GM18526 (cell line): ENCODE data around the gene WRAP73.

ENCODE experiments used
- POLR2A ChIP-seq: IDR thresholded peaks from 3 replicates; pipeline ENCODE4 v1.6.1; 2011; ENCODE audit not compliant: insufficient read length; ENCODE audit errors: extremely low read depth

WRAP73 gene

DNA sequence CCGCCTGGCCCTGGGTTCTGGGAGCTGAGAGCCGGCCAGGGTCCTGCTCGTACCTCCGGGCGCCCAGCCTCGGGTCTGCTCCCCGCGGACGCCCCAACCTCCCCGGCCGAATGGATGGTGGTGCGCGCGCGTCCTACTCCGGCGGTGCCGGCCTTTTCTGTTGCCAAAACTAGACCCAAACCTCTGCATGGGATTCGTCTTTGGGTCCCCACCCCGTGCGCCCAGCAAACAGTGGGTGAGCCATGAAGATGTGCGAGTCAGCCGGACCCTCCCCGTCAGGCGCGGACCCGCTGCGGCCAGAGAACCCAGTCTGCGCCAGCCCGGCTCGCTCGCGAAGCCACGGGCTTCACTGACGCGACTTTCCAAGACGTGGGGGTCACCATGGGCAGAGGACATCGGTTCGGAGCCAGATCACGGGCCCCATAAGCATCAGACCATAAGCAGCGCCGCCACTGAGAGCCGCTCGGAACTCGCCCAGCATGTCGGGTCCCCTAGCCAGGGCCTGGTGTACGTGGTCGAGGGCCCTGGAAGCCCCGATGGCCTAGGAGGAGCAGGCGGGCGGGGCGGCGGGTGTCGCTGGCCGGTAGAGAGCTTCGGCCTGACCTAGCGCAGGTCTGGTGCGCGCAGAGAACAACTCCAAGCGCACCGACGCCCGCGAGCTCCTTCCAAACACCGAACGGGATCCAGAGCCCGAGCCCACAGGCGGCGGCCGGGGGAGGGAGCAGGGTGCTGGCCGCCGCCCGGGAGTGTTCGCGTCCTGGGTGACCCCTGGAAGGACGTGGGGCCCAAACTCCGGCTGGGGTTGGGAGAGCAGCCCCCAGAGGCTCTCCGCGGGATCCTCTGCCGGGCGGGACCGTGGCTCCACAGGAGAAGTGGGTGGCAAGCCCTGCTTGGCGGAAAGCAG is 1.4 kb upstream of the WRAP73 start:
- TF ChIP-seq POLR2A: no peak

DNA sequence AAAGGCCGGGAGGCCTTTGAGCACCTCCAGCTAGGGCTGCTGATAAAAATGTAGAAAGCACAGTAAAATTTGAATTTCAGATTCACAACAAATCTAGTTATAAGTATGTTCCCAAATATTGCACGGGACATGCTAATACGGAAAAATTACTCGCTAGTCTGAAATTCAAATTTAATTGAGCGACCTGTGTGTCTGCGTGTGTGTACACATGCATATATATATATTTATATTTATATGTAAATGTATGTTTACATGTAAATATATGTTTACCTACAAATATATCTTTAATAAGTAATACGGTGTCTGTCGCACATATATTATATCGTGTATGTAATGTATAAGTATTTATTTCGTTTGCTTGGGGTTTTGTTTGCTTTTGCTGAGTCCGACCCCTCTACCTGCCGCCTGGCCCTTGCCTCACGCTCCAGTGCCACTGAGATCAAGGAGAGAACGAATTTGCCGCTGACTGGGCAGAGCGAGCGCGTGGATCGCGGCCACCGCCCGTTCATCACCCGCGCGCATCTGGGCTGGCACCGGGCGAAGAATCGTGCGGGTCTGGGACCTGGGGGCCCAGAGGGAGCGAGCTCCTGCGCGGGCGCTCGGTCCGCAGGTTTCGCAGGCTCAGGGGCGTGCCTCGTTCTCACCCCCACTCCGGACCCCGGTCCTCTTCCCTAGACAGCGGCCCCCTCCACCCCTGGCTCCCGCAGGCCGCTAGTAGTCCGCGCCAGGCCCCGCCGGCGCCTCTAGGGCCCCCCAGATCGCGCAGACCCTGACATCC is 534 bp upstream of the WRAP73 start:
- TF ChIP-seq POLR2A: no peak

DNA sequence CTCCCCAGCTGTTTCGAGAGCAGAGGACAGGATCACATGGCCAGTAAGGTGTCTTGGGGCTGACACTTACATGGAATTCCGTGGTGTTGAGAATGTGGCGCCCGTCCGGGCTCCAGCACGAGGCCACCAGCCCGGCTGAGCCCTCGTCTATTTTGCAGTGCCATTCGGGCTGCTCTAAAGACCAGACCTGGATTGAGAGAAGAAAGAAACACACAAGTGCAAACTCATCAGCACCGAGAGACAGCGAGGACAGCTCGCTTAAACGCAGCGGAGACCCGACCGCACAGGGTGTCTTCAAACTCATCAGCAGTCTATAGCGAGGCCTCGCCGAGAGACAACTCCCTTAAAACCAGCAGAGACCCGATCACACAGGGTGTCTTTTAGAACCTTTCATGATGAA is 3.3 kb downstream of the WRAP73 start:
- TF ChIP-seq POLR2A: no peak

DNA sequence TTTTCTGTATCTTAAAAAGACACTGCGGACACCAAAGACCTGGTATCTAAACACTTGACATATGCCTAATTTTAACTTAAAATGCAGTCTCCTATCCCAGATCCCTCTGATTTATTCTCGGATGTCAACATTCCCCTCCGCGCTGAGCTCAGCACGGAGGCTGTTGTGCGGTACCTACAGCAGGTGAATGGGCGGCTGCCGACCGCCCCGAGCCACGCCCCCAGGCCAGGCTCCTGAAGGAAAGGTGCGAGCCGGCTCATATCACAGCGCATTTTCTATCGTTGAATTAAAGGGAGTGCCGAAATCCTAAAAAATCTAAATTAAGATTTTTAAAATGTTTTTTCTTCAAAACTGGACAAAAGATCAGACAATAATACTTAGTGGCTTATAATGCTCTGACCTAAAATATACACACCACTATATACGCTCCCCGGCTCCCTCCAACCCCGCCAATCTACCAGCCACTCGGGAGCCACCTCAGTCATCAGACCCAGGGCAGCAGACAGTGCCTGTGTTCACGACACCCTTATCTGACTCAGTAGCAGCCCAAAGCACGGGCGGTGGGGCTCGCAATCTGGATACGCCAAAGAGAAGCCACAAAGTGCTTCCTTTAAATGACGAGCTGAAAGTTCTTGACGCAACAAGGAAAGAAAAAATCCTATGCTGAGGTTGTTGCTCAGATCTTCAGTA is 4.1 kb downstream of the WRAP73 start:
- no peak for TF ChIP-seq POLR2A

DNA sequence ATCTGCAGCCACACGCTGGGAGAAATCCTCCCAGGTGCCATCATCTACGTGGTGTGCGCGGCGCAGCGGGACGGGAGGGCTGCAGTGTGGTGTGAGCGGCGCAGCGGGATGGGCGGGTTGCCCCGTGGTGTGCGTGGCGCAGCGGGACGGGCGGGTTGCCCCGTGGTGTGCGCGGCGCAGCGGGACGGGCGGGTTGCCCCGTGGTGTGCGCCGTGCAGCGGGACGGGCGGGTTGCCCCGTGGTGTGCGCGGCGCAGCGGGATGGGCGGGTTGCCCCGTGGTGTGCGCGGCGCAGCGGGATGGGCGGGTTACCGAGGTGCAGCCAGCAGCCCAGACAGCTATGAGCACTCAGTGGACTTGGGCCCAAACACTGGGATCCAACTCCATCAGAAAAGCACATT is 4.7 kb downstream of the WRAP73 start:
- no peak for TF ChIP-seq POLR2A

DNA sequence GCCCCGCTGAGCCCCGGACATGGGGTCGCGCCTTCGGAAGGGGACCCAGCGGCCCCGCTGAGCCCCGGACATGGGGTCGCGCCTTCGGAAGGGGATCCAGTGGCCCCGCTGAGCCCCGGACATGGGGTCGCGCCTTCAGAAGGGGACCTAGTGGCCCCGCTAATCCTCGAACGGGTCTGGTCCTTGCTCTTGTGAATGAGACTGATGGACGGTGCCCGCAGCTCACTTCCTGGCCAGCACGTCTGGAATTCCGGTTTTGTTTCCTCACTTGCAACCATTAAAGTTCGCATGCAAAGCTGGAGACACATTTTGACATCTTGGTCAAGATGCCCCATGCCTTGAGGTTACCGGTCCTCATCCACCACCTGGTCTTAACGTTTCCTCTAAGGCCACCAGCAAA is 5.6 kb downstream of the WRAP73 start:
- TF ChIP-seq POLR2A: no peak

DNA sequence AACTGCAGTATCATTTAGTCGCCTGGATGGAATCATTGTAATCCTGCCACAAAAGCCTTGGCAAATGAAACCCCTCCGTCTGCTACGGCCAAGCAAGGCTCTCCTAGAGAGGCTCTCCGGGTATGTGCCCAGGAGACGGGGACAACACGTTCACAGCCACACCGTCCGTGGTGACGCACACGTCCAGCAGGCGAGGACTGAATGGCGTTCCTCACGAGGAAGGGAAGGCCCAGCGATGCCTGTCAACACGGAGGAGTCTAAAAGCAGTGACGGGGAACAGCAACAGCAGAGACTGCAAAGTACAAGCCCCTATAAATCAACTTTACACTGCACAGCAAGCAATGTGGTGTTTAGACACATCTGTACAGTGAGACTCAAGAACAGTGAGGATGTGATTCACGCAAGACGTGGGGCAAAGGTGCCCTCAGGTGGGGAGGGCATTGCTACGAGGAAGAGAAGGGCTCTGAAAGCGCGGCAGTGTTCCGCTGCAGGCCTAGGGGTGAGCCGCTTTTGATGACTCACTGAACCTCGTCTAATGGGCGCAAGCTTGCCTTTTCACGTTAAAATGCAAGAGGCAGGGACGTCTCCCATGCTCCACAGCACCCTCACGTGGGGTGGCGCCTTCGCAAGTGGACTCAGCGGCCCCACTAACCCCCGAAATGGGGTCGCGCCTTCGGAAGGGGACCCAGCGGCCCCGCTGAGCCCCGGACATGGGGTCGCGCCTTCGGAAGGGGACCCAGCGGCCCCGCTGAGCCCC is 6.8 kb downstream of the WRAP73 start:
- no peak for TF ChIP-seq POLR2A

DNA sequence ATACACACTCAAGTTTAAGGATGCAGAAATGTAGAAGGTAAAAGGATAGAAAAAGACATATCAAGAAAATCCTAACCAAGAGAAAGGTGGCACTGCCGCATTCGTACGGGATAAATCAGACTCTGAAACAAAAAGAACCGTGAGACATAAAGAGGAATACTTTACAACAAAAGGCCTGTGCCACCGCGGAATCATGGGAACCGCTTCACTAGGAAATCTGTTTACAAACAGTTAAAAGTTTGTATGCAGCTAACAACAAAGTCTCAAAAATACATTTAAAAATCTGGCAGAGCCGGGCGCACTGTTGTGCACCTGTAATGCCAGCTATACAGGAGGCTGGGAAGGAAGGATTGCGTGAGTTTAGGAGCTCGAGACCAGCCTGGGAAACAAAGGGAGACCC is 8.1 kb downstream of the WRAP73 start:
- no peak for TF ChIP-seq POLR2A

DNA sequence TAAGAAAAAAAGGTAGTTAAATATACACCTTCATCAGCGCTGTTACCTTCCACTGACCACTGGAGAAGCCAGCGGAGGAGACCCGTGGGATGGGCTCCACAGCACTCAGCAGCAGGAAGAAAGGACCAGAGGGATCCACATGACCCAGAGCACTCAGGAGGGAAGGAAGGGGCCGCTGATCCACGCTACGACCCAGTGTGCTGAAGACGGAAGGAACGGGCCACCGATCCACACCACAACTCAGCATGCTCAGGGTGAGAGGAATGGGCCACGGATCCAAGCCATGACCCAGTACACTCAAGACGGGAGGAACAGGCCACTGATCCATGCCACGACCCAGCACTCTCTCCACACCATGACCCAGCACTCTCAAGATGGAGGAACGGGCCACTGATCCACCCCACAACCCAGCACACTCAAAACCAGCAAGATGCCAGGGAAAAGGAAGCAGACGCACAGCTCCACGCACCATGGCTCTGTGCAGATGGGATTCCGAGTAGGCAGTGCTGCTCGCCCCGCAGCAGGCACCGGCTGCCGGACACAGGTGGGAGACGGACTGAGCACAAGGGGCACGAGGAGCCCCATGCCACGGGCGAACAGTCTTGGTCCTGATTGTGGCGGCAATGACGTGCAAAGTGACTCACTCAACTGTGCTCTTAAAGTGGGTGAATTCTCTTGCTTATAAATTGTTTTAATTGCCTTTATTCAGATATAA is 8.7 kb downstream of the WRAP73 start:
- TF ChIP-seq POLR2A: no peak

DNA sequence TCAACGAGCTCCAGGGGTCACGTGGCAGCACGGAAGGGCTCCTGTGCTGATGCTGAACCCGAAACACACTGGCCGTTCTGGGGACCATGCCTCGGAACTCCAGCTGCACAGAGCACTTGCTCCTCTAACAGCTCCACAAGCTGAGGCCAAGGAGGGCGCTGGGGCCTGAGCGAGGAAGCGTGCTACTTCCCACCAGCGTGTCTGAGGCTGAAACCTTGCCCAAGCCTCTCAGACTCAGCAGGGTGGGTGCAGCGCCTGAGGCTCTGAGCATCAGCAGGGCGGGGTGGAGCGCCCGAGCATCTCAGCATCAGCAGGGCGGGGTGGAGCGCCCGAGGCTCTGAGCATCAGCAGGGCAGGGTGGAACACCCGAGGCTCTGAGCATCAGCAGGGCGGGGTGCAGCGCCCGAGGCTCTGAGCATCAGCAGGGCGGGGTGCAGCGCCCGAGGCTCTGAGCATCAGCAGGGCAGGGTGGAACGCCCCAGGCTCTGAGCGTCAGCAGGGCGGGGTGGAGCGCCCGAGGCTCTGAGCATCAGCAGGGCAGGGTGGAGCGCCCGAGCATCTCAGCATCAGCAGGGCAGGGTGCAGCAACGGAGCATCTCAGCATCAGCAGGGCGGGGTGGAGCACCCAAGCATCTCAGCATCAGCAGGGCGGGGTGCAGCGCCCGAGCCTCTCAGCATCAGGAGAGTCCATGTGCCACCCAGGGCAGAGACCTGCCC is 9.6 kb downstream of the WRAP73 start:
- TF ChIP-seq POLR2A: no peak

DNA sequence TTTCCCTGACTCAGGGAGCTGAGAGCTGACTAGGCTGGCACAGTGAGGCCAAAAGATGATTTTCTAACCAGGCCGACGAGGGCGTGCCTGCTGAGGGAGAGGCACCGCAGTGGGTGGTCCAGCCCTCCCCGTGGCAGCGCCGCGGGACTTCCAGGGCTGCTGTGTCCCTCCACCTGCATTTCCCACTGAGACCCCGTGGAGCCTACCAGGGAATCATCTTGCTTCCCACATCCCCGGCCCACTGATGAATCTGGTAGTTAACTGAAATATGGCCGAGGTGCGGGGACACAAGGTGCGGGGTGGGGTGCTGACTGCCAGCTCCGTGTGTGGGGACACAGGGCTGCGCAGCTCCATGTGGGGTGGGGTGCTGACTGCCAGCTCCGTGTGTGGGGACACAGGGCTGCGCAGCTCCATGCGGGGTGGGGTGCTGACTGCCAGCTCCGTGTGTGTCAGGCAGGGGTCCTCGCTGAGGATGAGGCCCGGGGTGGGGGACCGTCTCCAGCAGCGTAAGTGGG is 10.4 kb downstream of the WRAP73 start:
- no peak for TF ChIP-seq POLR2A

DNA sequence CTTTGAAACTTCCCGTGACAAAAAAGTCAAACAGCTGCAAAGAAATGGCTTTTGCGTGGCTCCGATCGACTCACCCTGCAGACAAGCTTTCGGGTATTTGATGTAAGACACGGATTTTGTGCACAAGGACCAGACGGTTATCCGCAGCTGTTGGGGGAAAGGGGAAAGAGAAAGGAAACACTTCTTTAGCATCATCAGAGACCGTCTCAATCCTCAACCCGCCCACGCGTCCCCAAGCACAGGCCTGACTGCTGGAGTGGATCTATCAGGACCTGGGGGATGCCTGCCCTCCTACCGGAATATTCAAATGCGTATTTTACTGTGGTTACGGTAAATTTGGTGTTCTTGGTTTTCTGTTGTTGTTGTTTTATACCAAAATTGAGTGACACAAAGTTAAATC is 11.2 kb downstream of the WRAP73 start:
- no peak for TF ChIP-seq POLR2A

DNA sequence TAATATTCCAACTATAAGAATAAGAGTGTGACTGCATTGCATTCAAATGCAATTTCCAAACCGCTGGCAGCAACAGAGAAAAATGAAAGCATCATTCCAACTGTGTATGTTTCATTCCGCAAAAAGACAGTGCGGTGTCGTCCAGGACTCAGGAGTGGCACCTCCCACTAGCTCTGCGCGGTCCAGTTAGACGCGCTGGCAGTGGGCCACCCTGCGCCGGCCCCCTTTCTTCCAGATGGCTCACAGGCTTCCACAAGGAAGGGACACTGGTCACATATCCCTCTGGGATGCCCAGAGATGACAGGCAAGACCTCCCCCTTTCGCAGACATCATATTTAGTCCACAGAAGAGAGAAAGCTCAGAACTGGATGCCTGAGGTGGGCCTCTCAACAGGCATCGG is 11.9 kb downstream of the WRAP73 start:
- no peak for TF ChIP-seq POLR2A

DNA sequence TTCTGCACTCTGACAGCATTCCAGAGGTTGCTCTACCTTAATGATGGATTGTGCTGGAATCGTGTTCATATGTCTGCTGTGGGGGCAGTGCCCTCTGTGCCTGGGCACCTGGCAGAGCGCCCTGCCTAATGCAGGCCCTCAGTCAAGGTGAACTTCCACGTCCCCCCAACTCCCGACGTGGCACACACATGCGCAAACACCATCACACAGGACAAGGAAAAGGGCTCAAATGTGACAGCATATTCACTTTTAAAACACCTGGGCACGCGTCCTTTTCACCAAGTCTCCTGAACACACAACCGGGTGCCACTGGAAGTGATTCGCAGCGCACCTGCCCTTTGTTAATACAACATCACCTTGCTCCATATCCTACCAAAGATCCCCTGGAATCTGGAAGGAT is 13.4 kb downstream of the WRAP73 start:
- TF ChIP-seq POLR2A: no peak
